Osteoblast (primary cell): ENCODE results near the gene RPS6KA3. TPM values are rescaled to one million over a fixed set of nuclear protein-coding genes. Genes with fewer than 3 reads are reported as not detected.
"Not testable (repeated sequence)": the region's sequence is repeated elsewhere in the genome, so short reads cannot be mapped to it uniquely, and the experiment has no call there.

Experiments
- DNase-seq: peaks from one replicate; pipeline ENCODE4 v3.0.0; 2011; ENCODE audit warnings: low spot score, mixed read lengths; ENCODE audit not compliant: insufficient read length; ENCODE audit errors: missing footprints
- H2AFZ ChIP-seq: 2 replicates; pipeline ENCODE4 v1.6.0; 2011; ENCODE audit warnings: mild to moderate bottlenecking, low read length
- H3K27ac ChIP-seq: 2 replicates; pipeline ENCODE4 v1.5.1; 2011; ENCODE audit warnings: mild to moderate bottlenecking, low read depth, low read length, moderate library complexity
- H3K27me3 ChIP-seq: 2 replicates; pipeline ENCODE4 v1.6.0; 2012; ENCODE audit warnings: mild to moderate bottlenecking, control low read depth, inconsistent platforms, low read length, moderate library complexity; ENCODE audit not compliant: insufficient read depth
- H3K36me3 ChIP-seq: 2 replicates; pipeline ENCODE4 v1.5.1; 2011; ENCODE audit warnings: mild to moderate bottlenecking, low read length, control low read depth, moderate library complexity; ENCODE audit not compliant: insufficient read depth
- H3K4me1 ChIP-seq: 2 replicates; pipeline ENCODE4 v1.5.1; 2011; ENCODE audit warnings: mild to moderate bottlenecking, low read length, control low read depth, moderate library complexity; ENCODE audit not compliant: insufficient read depth
- H3K4me2 ChIP-seq: 2 replicates; pipeline ENCODE4 v1.6.0; 2011; ENCODE audit warnings: mild to moderate bottlenecking, low read length; ENCODE audit not compliant: insufficient read depth
- H3K4me3 ChIP-seq: fragments of 200-600 bp; sonication (generic); 3 replicates; pipeline ENCODE4 v1.5.1; 2012; ENCODE audit warnings: mild to moderate bottlenecking, low read length, inconsistent platforms; ENCODE audit not compliant: insufficient read depth
- H3K79me2 ChIP-seq: 2 replicates; pipeline ENCODE4 v1.6.0; 2012; ENCODE audit warnings: mild to moderate bottlenecking, low read length, control low read depth, inconsistent platforms; ENCODE audit not compliant: insufficient read depth
- H3K9me3 ChIP-seq: 2 replicates; pipeline ENCODE4 v1.5.1; 2011; ENCODE audit warnings: low read depth, low read length, control low read depth
- H4K20me1 ChIP-seq: 2 replicates; pipeline ENCODE4 v1.6.0; 2012; ENCODE audit warnings: mild to moderate bottlenecking, low read length, control low read depth; ENCODE audit not compliant: insufficient read depth
- CTCF ChIP-seq: IDR thresholded peaks from 2 replicates; pipeline ENCODE4 v1.5.1; 2011; ENCODE audit warnings: mild to moderate bottlenecking, low read depth, low read length, moderate library complexity; ENCODE audit errors: extremely low read depth
- total RNA-seq: library from RNA; depleted of rRNA; stranded (reverse); fragments of >200 nt; gene quantifications from 2 replicates; pipeline ENCODE4 v1.2.3, GENCODE V29; 2012

RPS6KA3 gene
- total RNA-seq, 1 donor = 54.6 TPM

GRCh38 chrX:20251691-20252090 lies 15.0 kb downstream of the RPS6KA3 start:
- Histone ChIP-seq H3K4me1 (peaks cover 6% of the 10 kb centered on the region), H3K79me2 (peaks cover 40% of the 10 kb centered on the region), H3K27me3 (no peaks in the 10 kb centered on the region), H3K36me3 (no peaks in the 10 kb centered on the region), H3K4me3 (no peak overlapping the region), H4K20me1 (peaks cover 7% of the 10 kb centered on the region), H2AFZ (no peak overlapping the region), H3K4me2 (no peak overlapping the region), H3K9me3 (no peaks in the 10 kb centered on the region), H3K27ac (no peak overlapping the region)
- DNase-seq = no peak
- no peak for TF ChIP-seq CTCF

GRCh38 chrX:20250146-20250545 lies 16.6 kb downstream of the RPS6KA3 start:
- not testable (repeated sequence) for H3K4me1 ChIP-seq, H4K20me1 ChIP-seq, H3K27me3 ChIP-seq, H3K4me2 ChIP-seq, H3K27ac ChIP-seq, H2AFZ ChIP-seq, H3K9me3 ChIP-seq, DNase-seq, H3K36me3 ChIP-seq, H3K4me3 ChIP-seq
- peaks cover 40% of the 10 kb centered on the region for H3K79me2 ChIP-seq

GRCh38 chrX:20248592-20249192 lies 18.0 kb downstream of the RPS6KA3 start:
- H3K27me3 ChIP-seq = no peaks in the 10 kb centered on the region
- H3K4me2 ChIP-seq = no peak overlapping the region
- H3K36me3 ChIP-seq = no peaks in the 10 kb centered on the region
- H3K27ac ChIP-seq = no peak overlapping the region
- no peak overlapping the region for H2AFZ ChIP-seq
- H4K20me1 ChIP-seq = peaks cover 12% of the 10 kb centered on the region
- peaks cover 39% of the 10 kb centered on the region for H3K79me2 ChIP-seq
- H3K4me1 ChIP-seq = peaks cover 6% of the 10 kb centered on the region
- TF ChIP-seq CTCF = no peak
- no peaks in the 10 kb centered on the region for H3K9me3 ChIP-seq
- no peak for DNase-seq
- H3K4me3 ChIP-seq = no peak overlapping the region

GRCh38 chrX:20244931-20245330 lies 21.8 kb downstream of the RPS6KA3 start:
- H3K27me3 ChIP-seq = no peaks in the 10 kb centered on the region
- TF ChIP-seq CTCF = no peak
- H3K4me3 ChIP-seq = no peak overlapping the region
- no peak overlapping the region for H2AFZ ChIP-seq
- no peak overlapping the region for H3K27ac ChIP-seq
- peaks cover 8% of the 10 kb centered on the region for H4K20me1 ChIP-seq
- H3K4me2 ChIP-seq = no peak overlapping the region
- no peaks in the 10 kb centered on the region for H3K9me3 ChIP-seq
- DNase-seq = no peak
- peaks cover 3% of the 10 kb centered on the region for H3K36me3 ChIP-seq
- peaks cover 41% of the 10 kb centered on the region for H3K79me2 ChIP-seq
- no peaks in the 10 kb centered on the region for H3K4me1 ChIP-seq
